ENCODE data around the gene JUP. TPM values are rescaled to one million over a fixed set of nuclear protein-coding genes. Genes with fewer than 3 reads are reported as not detected.

The JUP gene
- polyA plus RNA-seq, 1 donor = 31.0 TPM

GRCh38 chr17:41760878-41761277 lies 25.6 kb downstream of the JUP start:
- no peak for DNase-seq (ENCODE audit: low read depth)

GRCh38 chr17:41758601-41759000 lies 27.9 kb downstream of the JUP start:
- DNase-seq (ENCODE audit: low read depth) = no peak

DNA sequence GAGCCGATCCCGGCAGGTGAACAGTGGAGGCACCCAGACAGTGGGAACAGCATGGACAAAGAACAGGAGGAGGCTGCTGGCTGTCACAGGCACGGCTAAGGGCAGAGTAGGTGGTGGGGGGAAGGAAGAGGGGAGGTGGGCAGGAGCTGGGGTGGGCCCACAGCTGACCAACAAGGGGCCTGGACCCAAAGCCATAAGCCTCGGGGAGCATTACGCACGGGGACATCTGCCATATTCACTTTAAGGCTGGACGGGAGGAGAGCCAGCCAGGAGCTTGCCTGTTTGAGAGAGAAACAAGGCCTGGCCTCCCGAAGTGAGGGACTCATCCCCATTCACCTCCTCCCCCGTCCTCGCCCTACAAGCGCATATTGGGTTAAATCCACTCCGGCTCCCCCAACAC lies 32.4 kb downstream of the JUP start:
- DNase-seq (ENCODE audit: low read depth) = no peak

GRCh38 chr17:41751288-41751687 lies 35.2 kb downstream of the JUP start:
- no peak for DNase-seq (ENCODE audit: low read depth)

DNA sequence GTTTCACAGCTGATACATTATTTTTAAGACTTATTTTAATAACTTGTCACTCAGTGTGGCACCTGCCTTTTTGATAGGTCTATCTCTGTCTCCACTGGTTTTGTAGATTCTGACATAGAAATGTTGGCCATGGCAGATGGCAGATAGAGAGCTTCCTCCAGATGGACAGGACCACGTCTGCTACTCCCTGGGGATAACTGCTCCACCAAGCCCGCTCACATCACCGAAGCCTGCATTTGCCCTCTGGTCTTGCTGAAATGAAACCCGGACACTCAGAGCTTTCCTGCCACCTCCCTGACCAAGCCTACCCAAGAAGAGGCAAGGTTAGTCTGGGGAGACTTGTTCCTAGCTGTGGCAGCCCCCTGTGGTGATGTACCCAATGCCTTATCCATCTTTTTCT lies 35.6 kb downstream of the JUP start:
- no peak for DNase-seq (ENCODE audit: low read depth)

GRCh38 chr17:41748275-41748674 lies 38.2 kb downstream of the JUP start:
- DNase-seq (ENCODE audit: low read depth) = no peak

DNA sequence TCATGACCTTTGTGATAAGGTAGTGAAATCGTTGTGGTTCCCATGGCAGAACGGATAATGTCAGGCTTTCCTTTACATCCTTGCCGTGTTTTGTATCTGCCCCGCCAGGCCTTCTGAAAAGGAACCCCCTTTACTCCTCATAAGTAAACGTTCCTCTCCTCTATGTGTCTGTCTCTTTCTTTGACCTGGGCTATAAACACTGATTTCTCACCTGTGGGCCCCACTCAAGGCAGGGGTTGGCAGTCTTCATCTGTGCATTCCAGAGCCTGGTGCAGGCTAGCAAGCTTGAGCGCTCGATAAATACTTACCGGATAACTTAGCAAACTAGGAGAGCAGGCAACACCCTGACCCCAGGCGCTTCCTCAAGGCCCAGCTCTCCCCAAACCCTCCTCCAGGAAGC lies 44.8 kb downstream of the JUP start:
- no peak for DNase-seq (ENCODE audit: low read depth)

DNA sequence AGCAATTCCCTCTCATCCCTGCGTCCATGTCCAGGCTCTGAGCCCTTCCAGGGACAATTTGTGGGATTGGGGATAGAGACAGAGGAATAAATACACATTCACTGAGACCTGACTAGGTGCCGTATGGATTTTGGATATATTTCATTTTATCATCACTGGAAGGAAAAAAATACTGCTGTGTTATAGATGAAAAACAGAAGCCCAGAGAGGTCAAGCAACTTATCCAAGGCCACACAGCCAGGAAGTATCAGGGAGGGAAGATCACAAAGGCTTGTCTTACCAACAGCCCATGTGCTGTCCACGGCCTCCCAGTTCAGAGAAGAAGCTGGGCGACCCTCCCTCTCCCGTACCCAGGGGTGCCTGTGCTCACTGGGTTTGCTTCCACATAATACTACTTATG lies 46.0 kb downstream of the JUP start:
- no peak for DNase-seq (ENCODE audit: low read depth)

- DNase-seq (ENCODE audit: low read depth) = no peak
Observed at GRCh38 chr17:41739661-41740352, 46.7 kb downstream of the JUP start.

- no peak for DNase-seq (ENCODE audit: low read depth)
Observed at GRCh38 chr17:41738801-41739112, 47.8 kb downstream of the JUP start.

GRCh38 chr17:41738077-41738800 lies 48.3 kb downstream of the JUP start:
- DNase-seq (ENCODE audit: low read depth) = peak; percentile 35

DNA sequence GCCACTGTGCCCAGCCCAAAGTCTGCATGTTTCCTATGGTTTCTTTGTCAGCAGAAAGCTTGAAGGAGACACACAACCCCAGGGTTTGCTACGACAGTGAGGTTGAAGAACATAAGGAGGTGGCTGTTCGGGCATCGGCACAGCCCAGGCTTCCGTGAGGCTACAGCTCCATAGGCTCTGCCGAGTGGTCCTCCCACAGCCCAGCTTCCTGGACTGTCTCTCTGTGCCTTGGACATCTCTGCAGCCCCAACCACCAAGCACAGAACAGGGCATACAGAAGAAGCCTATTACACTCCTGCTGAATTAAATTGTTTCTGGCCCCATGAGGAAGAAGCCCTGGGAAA lies 48.9 kb downstream of the JUP start:
- DNase-seq (ENCODE audit: low read depth) = no peak

GRCh38 chr17:41736983-41737679 lies 49.4 kb downstream of the JUP start:
- DNase-seq (ENCODE audit: low read depth) = no peak

DNA sequence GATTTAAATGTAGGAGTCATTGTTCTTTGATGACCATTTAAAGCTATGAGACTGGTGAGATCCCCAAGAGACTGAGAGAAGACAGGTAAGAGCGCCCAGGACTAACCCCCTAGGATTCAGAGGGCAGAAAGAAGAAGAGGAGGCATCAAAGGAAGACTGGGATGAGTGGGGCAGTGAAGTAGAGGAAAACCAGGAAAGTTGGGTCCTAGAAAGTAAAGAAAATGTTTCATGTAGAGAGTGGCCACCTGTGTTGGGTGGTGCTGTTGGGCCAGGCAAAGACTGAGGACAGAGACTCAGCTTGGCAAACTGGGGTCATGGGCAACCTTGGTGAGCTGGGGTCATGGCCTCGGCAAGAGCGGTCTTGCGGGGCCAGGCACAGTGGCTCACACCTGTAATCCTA lies 50.8 kb downstream of the JUP start:
- DNase-seq (ENCODE audit: low read depth) = no peak

GRCh38 chr17:41734949-41735313 lies 51.6 kb downstream of the JUP start:
- DNase-seq (ENCODE audit: low read depth) = no peak

GRCh38 chr17:41734139-41734948 lies 52.2 kb downstream of the JUP start, which contains the start of gene HAP1:
Gene HAP1 (minus strand): TSS chr17:41734643. CDS start chr17:41734634, 9 bp downstream.
- DNase-seq (ENCODE audit: low read depth) = no peak

- no peak for DNase-seq (ENCODE audit: low read depth)
Observed at GRCh38 chr17:41733348-41734138, 53.0 kb downstream of the JUP start.

DNA sequence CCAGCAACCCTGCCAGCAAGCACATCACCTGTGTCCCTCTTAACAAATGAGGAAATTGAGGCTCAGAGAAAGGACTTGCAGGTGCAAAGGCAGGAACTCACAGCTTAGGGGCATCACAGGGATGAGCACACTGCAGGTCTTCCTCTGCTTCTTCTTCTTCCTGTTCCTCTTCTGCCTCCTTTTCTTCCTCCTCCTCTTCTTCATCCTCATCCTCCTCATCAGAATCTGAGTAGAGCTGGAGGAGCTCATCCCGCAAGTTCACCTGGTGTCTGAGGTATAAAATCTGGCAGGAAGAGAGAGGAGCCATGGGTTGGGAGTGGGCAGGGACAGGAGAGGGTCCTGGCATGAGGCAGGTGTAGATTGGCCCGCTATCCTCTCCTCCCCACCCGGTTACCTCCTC lies 54.7 kb downstream of the JUP start:
- no peak for DNase-seq (ENCODE audit: low read depth)

DNA sequence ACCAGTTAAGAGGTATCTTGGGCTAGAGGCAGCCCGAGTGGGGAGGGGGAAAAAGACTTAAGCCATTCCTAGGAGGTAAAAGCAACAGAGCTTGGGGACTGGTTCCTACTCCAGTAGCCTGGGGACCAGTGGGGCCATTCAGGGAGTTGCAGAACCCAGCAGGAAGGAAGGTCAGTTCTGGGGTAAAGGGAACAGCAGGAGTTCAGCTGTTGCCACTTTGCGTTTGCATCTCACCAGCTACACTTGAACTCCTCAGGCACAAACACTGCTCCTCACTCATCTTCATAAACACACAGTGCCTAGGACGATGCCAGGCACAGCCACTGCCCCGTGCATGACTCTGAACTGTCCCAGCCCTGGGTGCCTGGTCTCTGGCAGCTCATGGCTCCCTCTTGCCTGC lies 56.0 kb downstream of the JUP start:
- no peak for DNase-seq (ENCODE audit: low read depth)

- no peak for DNase-seq (ENCODE audit: low read depth)
Observed at GRCh38 chr17:41728056-41728455, 58.5 kb downstream of the JUP start.

DNA sequence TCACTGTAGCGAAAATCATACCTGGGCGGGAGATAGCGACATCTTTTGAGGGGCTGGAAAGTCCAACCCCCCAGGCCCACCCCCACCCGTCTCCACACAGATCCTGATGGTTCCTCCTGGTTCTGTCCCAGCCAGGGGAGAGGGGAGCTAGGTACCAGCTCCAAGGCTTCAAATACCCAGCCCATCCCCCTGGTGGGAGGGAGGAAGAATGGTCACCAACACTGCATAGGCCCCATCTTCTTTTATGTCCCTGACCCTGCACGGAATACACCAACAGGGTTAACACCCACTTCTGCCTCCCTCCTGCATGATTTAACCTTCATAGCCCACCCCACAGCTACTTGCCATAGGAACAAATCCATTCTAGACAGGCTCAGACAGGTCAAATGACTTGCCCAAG lies 61.4 kb downstream of the JUP start:
- DNase-seq (ENCODE audit: low read depth) = no peak
